Transverse colon (tissue), 4 donors: Measurements from ENCODE around the gene CREBBP. TPM values are rescaled to one million over a fixed set of nuclear protein-coding genes. Genes with fewer than 3 reads are reported as not detected.

ENCODE experiments used
- DNase-seq: peaks from one replicate; pipeline ENCODE4 v3.0.0-alpha.2; 2019
- H3K27ac ChIP-seq, 4 donors: fragments of 200-600 bp; sonication (generic); 2 replicates each; pipeline ENCODE4 v1.5.1; 2016 to 2018; ENCODE audit warnings: inconsistent platforms in 4 of 4
- H3K27me3 ChIP-seq: fragments of 200-600 bp; sonication (generic); 2 replicates; pipeline ENCODE4 v1.5.1; 2017; ENCODE audit warnings: inconsistent platforms
- H3K36me3 ChIP-seq, 4 donors: fragments of 200-600 bp; sonication (generic); 2 replicates each; pipeline ENCODE4 v1.5.1; 2017 to 2019; ENCODE audit warnings: inconsistent platforms in 4 of 4
- H3K4me1 ChIP-seq, 4 donors: fragments of 200-600 bp; sonication (generic); 2 replicates each; pipeline ENCODE4 v1.5.1; 2017 to 2020; ENCODE audit warnings: inconsistent platforms in 4 of 4
- H3K4me3 ChIP-seq, 4 donors: fragments of 200-600 bp; sonication (generic); 1 replicate in 1 of 4; 2 replicates in 3 of 4; pipeline versions ENCODE4 v1.5.1 to v1.6.1; 2017 to 2019; ENCODE audit warnings: inconsistent platforms in 4 of 4
- H3K9me3 ChIP-seq, 2 donors: fragments of 200-600 bp; sonication (generic); 2 replicates each; pipeline ENCODE4 v1.5.1; 2017 to 2019; ENCODE audit warnings: inconsistent platforms in 2 of 2
- EP300 ChIP-seq: sonication (generic); formaldehyde crosslinking; IDR thresholded peaks from one replicate; pipeline ENCODE4 v1.6.1; 2017; ENCODE audit warnings: antibody characterized with exemption, low read depth
- POLR2A ChIP-seq: fragments of 450-650 bp; IDR thresholded peaks from one replicate; pipeline ENCODE4 v1.6.1; 2016; ENCODE audit warnings: antibody characterized with exemption, mild to moderate bottlenecking, moderate library complexity
- POLR2AphosphoS5 ChIP-seq, 3 donors: sonication (generic); formaldehyde crosslinking; IDR thresholded peaks; one replicate each; pipeline ENCODE4 v1.6.1; 2016; ENCODE audit warnings: antibody characterized with exemption in 3 of 3
- WGBS, 2 donors: methylation state at CpG; one replicate each; pipeline ENCODE4 v1.1.5; 2018; ENCODE audit warnings: low coverage in 1 of 2; 5-methylcytosine and 5-hydroxymethylcytosine counted together
- in situ Hi-C, 4 donors: fragments of 200-750 bp; cut with MboI; loops; one replicate each; pipeline versions ENCODE4 v1.15.0 to v1.15.1; 2017; ENCODE audit warnings: low sequenced_read_pairs in 3 of 4, low pct_ligation_motif_present in 1 of 4, low pct_unique_long_range_greater_than_20kb in 1 of 4
- intact Hi-C: fragments of 100-400 bp; cut with DNase I; formaldehyde crosslinking; loops from one replicate; pipeline ENCODE4 v1.15.1; 2023; ENCODE audit warnings: low total_unique reads
- total RNA-seq, 4 donors: library from RNA; depleted of rRNA; stranded (reverse); fragments of >200 nt; gene quantifications; one replicate each; pipeline ENCODE4 v1.1.0, GENCODE V29; 2016
- TF ChIP-seq, protein P1 (sequence below), 5 experiments: fragments of 200-600 bp in 3 of 5; fragments of 450-650 bp in 2 of 5; sonication (generic) in 3 of 5; IDR thresholded peaks; 1 replicate in 2 of 5; 2 replicates in 3 of 5; pipeline ENCODE4 v1.5.1; 2016 to 2017; ENCODE audit warnings: antibody characterized with exemption in 5 of 5, inconsistent platforms in 3 of 5, mild to moderate bottlenecking in 2 of 5, moderate library complexity in 1 of 5

Gene CREBBP
- total RNA-seq, 4 donors from 2014 or later = 52.4 to 235 (median 98.7) TPM

DNA sequence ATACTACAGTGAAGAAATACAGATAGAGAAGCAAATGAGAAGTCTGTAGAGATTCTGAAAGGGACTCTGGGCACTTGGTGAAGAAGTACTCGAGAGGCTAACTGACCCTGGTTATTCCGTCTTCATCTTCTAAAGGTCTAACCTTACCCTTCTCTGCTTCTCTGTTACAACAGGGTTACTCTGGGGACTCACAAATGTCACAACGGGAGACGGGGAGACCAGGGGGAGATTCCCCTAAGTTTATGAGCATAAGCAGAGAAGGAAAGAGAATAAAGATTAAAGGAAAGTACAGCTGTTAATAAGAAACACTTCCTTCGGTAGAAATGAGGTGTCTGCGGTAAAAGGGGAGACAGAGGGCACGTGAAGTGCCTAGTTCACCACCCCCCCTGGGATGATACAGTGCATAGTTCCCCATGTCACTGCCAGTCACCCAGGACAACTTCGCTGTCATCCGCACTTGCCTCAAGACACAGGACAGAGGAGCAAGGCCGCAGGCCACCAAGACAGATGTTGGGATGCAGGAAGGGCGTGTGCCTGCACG, 88.0 kb downstream of the CREBBP start:
- H3K4me1 ChIP-seq = peaks cover 4 to 34% (median 12%) of the 10 kb centered on the region in 4 donors
- DNase-seq = no peak
- intact Hi-C loops = no loop called here
- H3K9me3 ChIP-seq = no peaks in the 10 kb centered on the region
- peaks cover 0 to 24% (median 6%) of the 10 kb centered on the region in 4 donors for H3K36me3 ChIP-seq
- WGBS, 2 donors = 89 to 92% methylated on average over 7 to 12 of the region's 12 CpGs
- no peaks in the 10 kb centered on the region for H3K27me3 ChIP-seq
- no peak overlapping the region for H3K4me3 ChIP-seq
- in situ Hi-C loops = no loop called here
- no peak overlapping the region for H3K27ac ChIP-seq
- TF ChIP-seq POLR2A = no peak
- no peak for TF ChIP-seq EP300
- no peak for TF ChIP-seq POLR2AphosphoS5 (IDR thresholded peaks at IDR 0.05)
- TF ChIP-seq, protein P1, sequence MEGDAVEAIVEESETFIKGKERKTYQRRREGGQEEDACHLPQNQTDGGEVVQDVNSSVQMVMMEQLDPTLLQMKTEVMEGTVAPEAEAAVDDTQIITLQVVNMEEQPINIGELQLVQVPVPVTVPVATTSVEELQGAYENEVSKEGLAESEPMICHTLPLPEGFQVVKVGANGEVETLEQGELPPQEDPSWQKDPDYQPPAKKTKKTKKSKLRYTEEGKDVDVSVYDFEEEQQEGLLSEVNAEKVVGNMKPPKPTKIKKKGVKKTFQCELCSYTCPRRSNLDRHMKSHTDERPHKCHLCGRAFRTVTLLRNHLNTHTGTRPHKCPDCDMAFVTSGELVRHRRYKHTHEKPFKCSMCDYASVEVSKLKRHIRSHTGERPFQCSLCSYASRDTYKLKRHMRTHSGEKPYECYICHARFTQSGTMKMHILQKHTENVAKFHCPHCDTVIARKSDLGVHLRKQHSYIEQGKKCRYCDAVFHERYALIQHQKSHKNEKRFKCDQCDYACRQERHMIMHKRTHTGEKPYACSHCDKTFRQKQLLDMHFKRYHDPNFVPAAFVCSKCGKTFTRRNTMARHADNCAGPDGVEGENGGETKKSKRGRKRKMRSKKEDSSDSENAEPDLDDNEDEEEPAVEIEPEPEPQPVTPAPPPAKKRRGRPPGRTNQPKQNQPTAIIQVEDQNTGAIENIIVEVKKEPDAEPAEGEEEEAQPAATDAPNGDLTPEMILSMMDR (IDR thresholded peaks at IDR 0.05) = no peak

DNA sequence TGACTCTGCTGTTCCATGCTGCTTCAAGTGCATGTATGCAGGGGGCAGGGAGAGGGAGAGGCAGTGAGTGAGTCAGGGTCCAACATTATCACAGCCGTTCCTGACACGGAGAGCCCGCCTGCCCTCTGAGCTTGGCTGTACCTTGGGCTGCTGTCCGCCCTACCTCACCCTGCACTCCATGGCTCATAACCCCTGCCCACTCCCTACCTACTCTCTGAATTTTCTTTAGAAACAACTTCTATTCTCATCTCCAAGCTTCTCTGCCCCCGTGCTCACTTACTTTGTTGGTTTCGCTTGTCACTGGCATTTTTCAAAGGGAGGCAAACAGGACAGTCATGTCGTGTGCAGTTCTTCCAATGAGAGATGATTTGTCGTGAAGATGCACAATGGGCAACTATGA, 88.8 kb downstream of the CREBBP start:
- H3K4me3 ChIP-seq = no peak overlapping the region
- no peak for DNase-seq
- peaks cover 0 to 24% (median 6%) of the 10 kb centered on the region in 4 donors for H3K36me3 ChIP-seq
- in situ Hi-C loops (no loop called here), intact Hi-C loops (no loop called here)
- TF ChIP-seq EP300 (no peak), POLR2A (no peak), POLR2AphosphoS5 (IDR thresholded peaks at IDR 0.05) (no peak)
- TF ChIP-seq, protein P1 (IDR thresholded peaks at IDR 0.05) = no peak
- peaks cover 4 to 25% (median 11%) of the 10 kb centered on the region in 4 donors for H3K4me1 ChIP-seq
- no peak overlapping the region for H3K27ac ChIP-seq
- H3K9me3 ChIP-seq = no peaks in the 10 kb centered on the region
- 94% methylated on average over 8 of the region's 8 CpGs; no CpG with 5 or more reads in 1 of the 2 donors for WGBS, 2 donors
- H3K27me3 ChIP-seq = no peaks in the 10 kb centered on the region

DNA sequence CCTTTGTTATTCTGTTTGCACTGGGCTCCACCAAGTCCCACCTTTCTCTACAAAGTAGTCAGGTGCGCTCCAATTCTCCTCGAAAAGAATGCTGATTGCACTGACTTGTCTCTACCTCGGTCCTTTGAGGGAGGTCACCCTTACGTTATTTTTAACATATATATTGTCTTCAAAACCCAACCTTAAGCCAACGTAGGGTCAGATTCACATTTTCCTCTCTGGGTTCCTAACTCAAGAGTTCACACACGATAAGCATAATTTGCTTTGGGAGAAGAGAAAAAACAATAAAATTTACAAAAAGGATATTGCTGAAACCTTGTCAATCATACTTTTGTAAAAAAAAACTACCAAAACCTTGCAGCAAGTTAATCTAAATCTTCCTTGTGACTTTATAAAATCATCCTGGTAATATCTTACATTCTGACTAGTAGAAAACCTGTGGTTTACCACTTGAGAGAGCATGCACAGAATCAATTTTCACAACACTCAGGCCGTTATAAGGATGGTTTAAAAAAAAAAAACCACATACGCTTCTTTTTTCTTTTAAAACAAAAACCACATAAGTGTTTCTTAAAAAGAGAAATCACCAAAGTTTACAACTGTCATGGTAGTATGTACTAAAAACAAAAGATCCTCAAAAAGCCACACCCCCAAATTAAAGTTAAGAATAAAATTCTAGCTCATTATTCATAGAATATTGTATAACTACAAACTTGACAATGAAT, 91.0 kb downstream of the CREBBP start:
- WGBS, 2 donors = 66 to 76% methylated on average over 5 to 8 of the region's 8 CpGs
- Histone ChIP-seq H3K27ac (no peak overlapping the region), H3K9me3 (no peaks in the 10 kb centered on the region), H3K27me3 (no peaks in the 10 kb centered on the region), H3K4me1 (peaks cover 0 to 7% (median 0%) of the 10 kb centered on the region in 4 donors), H3K36me3 (peaks cover 0 to 24% (median 6%) of the 10 kb centered on the region in 4 donors), H3K4me3 (no peak overlapping the region)
- intact Hi-C loops = no loop called here
- DNase-seq = no peak
- in situ Hi-C loops = no loop called here
- TF ChIP-seq POLR2AphosphoS5 (IDR thresholded peaks at IDR 0.05) = no peak
- TF ChIP-seq POLR2A = no peak
- no peak for TF ChIP-seq EP300
- TF ChIP-seq, protein P1 (IDR thresholded peaks at IDR 0.05) = no peak

DNA sequence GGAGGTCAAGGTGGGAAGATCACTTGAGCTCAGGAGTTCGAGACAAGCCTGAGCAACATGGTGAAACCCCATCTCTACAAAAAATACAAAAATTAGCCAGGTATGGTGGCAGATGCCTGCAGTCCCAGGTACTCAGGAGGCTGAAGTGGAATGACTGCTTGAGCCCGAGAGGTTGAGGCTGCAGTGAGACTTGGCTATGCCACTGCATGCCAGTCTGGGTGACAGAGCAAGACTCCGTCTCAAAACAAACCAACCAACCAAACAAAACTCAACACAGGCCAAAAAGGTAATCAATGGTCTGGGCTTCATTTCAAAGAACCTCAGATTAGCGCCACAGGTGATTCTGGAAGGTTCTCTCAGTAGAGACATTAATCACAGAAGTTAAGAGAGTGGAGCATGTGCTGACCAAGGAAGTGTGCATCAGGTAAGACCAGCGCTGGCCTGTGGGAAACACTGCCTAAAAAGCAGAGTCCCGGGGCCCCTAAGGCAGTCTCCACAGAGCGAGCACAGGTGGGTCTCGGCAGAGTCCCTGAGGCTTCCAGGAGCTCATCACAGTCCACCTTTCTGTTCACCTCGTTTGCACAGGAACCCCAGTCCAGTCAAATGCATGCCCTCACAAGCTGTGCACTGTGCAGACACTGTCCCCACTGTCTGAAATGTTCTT, 91.7 kb downstream of the CREBBP start:
- H3K4me1 ChIP-seq = peaks cover 0 to 7% (median 0%) of the 10 kb centered on the region in 4 donors
- WGBS, 2 donors = 90 to 93% methylated on average over 5 to 9 of the region's 9 CpGs
- peaks cover 0 to 24% (median 6%) of the 10 kb centered on the region in 4 donors for H3K36me3 ChIP-seq
- TF ChIP-seq EP300 = no peak
- TF ChIP-seq, protein P1 (IDR thresholded peaks at IDR 0.05) = no peak
- TF ChIP-seq POLR2AphosphoS5 (IDR thresholded peaks at IDR 0.05) = no peak
- TF ChIP-seq POLR2A = no peak
- in situ Hi-C loops (no loop called here), intact Hi-C loops (no loop called here)
- no peaks in the 10 kb centered on the region for H3K27me3 ChIP-seq
- no peak overlapping the region for H3K4me3 ChIP-seq
- no peak for DNase-seq
- H3K27ac ChIP-seq = no peak overlapping the region
- no peaks in the 10 kb centered on the region for H3K9me3 ChIP-seq
